Left lung (tissue), 10 donors: ENCODE measurements around the gene RBBP6. TPM values are rescaled to one million over a fixed set of nuclear protein-coding genes. Genes with fewer than 3 reads are reported as not detected.
A peak's percentile ranks its signal among the peaks of the same experiment; 100 is the strongest.
"Not testable (repeated sequence)": the region's sequence is repeated elsewhere in the genome, so short reads cannot be mapped to it uniquely, and the experiment has no call there.

ENCODE experiments used
- ATAC-seq: fragments of 200-7000 bp; cut with Tn5 transposase; one replicate; pipeline ENCODE4 v1.9.1; 2020; ENCODE audit warnings: moderate library complexity
- DNase-seq, 4 donors: peaks; one replicate each; pipeline ENCODE4 v3.0.0-alpha.2; 2013 to 2020
- H3K27ac ChIP-seq, 2 donors: fragments of 200-600 bp; sonication (generic) in 1 of 2; one replicate each; pipeline versions ENCODE4 v1.5.0 to v1.8.0; 2020 to 2021
- H3K27me3 ChIP-seq, 2 donors: fragments of 200-600 bp; sonication (generic) in 1 of 2; one replicate each; pipeline versions ENCODE4 v1.5.0 to v1.8.0; 2020 to 2021
- H3K36me3 ChIP-seq, 2 donors: fragments of 200-600 bp; sonication (generic) in 1 of 2; one replicate each; pipeline versions ENCODE4 v1.5.0 to v1.8.0; 2020 to 2021
- H3K4me1 ChIP-seq, 2 donors: fragments of 200-600 bp; one replicate each; pipeline ENCODE4 v1.8.0; 2021
- H3K4me3 ChIP-seq, 2 donors: fragments of 200-600 bp; sonication (generic) in 1 of 2; one replicate each; pipeline versions ENCODE4 v1.5.0 to v1.8.0; 2020 to 2021; ENCODE audit warnings: mild to moderate bottlenecking in 1 of 2
- H3K9me3 ChIP-seq, 2 donors: fragments of 200-600 bp; sonication (generic) in 1 of 2; one replicate each; pipeline versions ENCODE4 v1.5.0 to v1.8.0; 2020 to 2021
- CTCF ChIP-seq, 2 donors: fragments of 200-600 bp; sonication (generic) in 1 of 2; IDR thresholded peaks; one replicate each; pipeline versions ENCODE4 v1.5.0 to v1.8.0; 2021; ENCODE audit warnings: antibody characterized with exemption in 2 of 2
- intact Hi-C, 2 donors: fragments of 100-400 bp; cut with DNase I; formaldehyde crosslinking; loops; one replicate each; pipeline versions ENCODE4 v1.11.2 to v1.14.2; 2022
- polyA plus RNA-seq, 6 donors: library from polyadenylated mRNA; unstranded; fragments of 120-200 nt; gene quantifications; one replicate each; pipeline ENCODE4 v1.2.1, GENCODE V29; 2013; ENCODE audit not compliant: insufficient read length in 6 of 6
- total RNA-seq, 2 donors: library from RNA; stranded (reverse); fragmentation: NEBNext Ultra II Directional; extraction: Animal tissue kit (Norgen Biotek cat#: 25700); gene quantifications; one replicate each; pipeline ENCODE4 v1.2.1, GENCODE V29; 2021
- donor health status: DM: no; HTN: yes; CAD: no.
- donor health status: DM: no; HTN: no; CAD: no.

The RBBP6 gene
- total and polyA plus RNA-seq, 8 donors: 39.1 to 91.1 (median 83.6) TPM

- Histone ChIP-seq H3K27ac (no peak overlapping the region), H3K27me3 (no peaks in the 10 kb centered on the region)
- intact Hi-C loops: loop anchor here in 1 of 2 donors (10.0 kb wide), 1 partner anchor 236 kb away; no protein-coding TSS in a partner anchor
Observed at GRCh38 chr16:24568392-24568791, 29.0 kb downstream of the RBBP6 start.

GRCh38 chr16:24571096-24571495 is 31.7 kb downstream of the RBBP6 start:
- peaks cover 0 to 64% of the 10 kb centered on the region in 2 donors for H3K36me3 ChIP-seq
- no peak for DNase-seq
- no peak for TF ChIP-seq CTCF (IDR thresholded peaks at IDR 0.05)

More at GRCh38 chr16:24568392-24568791, 29.0 kb downstream of the RBBP6 start:
- Histone ChIP-seq H3K4me3 (no peak overlapping the region), H3K9me3 (no peaks in the 10 kb centered on the region), H3K4me1 (no peaks in the 10 kb centered on the region), H3K36me3 (peaks cover 0 to 91% of the 10 kb centered on the region in 2 donors)
- no peak for DNase-seq
- ATAC-seq: no peak
- peak in 1 of 2 donors; percentile 25 for TF ChIP-seq CTCF (IDR thresholded peaks at IDR 0.05)

GRCh38 chr16:24572069-24572468 is 32.7 kb downstream of the RBBP6 start:
- intact Hi-C loops: no loop called here
- H3K36me3 ChIP-seq: peaks cover 0 to 54% of the 10 kb centered on the region in 2 donors
- ATAC-seq: no peak

More at GRCh38 chr16:24571096-24571495, 31.7 kb downstream of the RBBP6 start:
- H3K27ac ChIP-seq: no peak overlapping the region
- H3K4me1 ChIP-seq: no peaks in the 10 kb centered on the region
- no peaks in the 10 kb centered on the region for H3K27me3 ChIP-seq
- intact Hi-C loops: no loop called here
- no peaks in the 10 kb centered on the region for H3K9me3 ChIP-seq
- ATAC-seq: no peak
- no peak overlapping the region for H3K4me3 ChIP-seq

GRCh38 chr16:24573141-24573540 is 33.8 kb downstream of the RBBP6 start:
- no peak for ATAC-seq
- H3K36me3 ChIP-seq: peaks cover 0 to 43% of the 10 kb centered on the region in 2 donors
- no peak for TF ChIP-seq CTCF (IDR thresholded peaks at IDR 0.05)
- no peaks in the 10 kb centered on the region for H3K27me3 ChIP-seq
- no peaks in the 10 kb centered on the region for H3K4me1 ChIP-seq
- H3K27ac ChIP-seq: no peak overlapping the region
- H3K4me3 ChIP-seq: no peak overlapping the region
- DNase-seq: no peak
- intact Hi-C loops: no loop called here
- H3K9me3 ChIP-seq: no peaks in the 10 kb centered on the region

More at GRCh38 chr16:24572069-24572468, 32.7 kb downstream of the RBBP6 start:
- no peak for DNase-seq
- Histone ChIP-seq H3K4me3 (no peak overlapping the region), H3K4me1 (no peaks in the 10 kb centered on the region), H3K27me3 (no peaks in the 10 kb centered on the region), H3K27ac (no peak overlapping the region), H3K9me3 (no peaks in the 10 kb centered on the region)
- no peak for TF ChIP-seq CTCF (IDR thresholded peaks at IDR 0.05)

GRCh38 chr16:24574515-24575485 is 35.4 kb downstream of the RBBP6 start:
- DNase-seq, intact Hi-C loops, ATAC-seq: not testable (repeated sequence)

GRCh38 chr16:24575791-24576190 is 36.4 kb downstream of the RBBP6 start:
- H3K9me3 ChIP-seq, H3K4me3 ChIP-seq, H3K27me3 ChIP-seq, H3K27ac ChIP-seq, ATAC-seq, intact Hi-C loops, DNase-seq, H3K4me1 ChIP-seq: not testable (repeated sequence)
- peaks cover 0 to 17% of the 10 kb centered on the region in 2 donors for H3K36me3 ChIP-seq

More at GRCh38 chr16:24574515-24575485, 35.4 kb downstream of the RBBP6 start:
- H3K4me3 ChIP-seq, H3K4me1 ChIP-seq, H3K27ac ChIP-seq, H3K9me3 ChIP-seq, H3K27me3 ChIP-seq: not testable (repeated sequence)
- H3K36me3 ChIP-seq: peaks cover 0 to 27% of the 10 kb centered on the region in 2 donors
